ENCODE results near the gene RALA.

RALA gene, protein sequence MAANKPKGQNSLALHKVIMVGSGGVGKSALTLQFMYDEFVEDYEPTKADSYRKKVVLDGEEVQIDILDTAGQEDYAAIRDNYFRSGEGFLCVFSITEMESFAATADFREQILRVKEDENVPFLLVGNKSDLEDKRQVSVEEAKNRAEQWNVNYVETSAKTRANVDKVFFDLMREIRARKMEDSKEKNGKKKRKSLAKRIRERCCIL

DNA sequence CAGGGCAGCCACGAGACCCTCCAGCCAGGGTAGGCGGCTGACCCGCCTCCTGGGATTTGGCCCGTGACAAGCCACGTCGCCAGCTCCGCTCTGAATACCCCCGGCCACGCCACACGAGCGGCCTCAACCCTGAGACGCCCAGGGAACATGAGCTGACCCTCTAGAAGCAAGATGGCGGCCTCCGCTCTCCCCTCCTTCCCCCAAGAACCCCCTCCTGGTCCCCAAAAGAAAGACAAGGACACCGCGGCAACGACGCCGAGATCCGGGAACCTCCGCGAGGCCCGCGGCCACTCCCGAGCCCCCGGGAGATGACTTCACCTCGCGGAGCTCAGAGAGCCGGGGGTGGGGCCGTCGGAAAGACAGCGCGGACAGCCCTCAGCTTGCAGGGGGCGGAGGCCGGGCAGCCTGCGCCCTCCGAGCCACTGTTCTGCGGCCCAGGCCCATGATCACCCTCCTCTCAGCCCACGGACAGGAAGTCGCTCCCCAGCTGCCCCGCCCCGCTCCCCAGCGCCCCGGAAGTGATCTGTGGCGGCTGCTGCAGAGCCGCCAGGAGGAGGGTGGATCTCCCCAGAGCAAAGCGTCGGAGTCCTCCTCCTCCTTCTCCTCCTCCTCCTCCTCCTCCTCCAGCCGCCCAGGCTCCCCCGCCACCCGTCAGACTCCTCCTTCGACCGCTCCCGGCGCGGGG lies at the start of gene RALA:
TSS of gene RALA (plus strand) at position 526 of the 685 bp plus-strand sequence. CDS start 63,096 bp downstream, outside the sequence.
- H3K4me3 ChIP-seq, result peak within 1 kb of the TSS; percentile 98
- DNase-seq (ENCODE audit: low spot score), result peak; percentile 95
- H3K27ac ChIP-seq, result peak within 1 kb of the TSS; percentile 88 to 90
- TF ChIP-seq, protein P1, sequence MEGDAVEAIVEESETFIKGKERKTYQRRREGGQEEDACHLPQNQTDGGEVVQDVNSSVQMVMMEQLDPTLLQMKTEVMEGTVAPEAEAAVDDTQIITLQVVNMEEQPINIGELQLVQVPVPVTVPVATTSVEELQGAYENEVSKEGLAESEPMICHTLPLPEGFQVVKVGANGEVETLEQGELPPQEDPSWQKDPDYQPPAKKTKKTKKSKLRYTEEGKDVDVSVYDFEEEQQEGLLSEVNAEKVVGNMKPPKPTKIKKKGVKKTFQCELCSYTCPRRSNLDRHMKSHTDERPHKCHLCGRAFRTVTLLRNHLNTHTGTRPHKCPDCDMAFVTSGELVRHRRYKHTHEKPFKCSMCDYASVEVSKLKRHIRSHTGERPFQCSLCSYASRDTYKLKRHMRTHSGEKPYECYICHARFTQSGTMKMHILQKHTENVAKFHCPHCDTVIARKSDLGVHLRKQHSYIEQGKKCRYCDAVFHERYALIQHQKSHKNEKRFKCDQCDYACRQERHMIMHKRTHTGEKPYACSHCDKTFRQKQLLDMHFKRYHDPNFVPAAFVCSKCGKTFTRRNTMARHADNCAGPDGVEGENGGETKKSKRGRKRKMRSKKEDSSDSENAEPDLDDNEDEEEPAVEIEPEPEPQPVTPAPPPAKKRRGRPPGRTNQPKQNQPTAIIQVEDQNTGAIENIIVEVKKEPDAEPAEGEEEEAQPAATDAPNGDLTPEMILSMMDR (IDR thresholded peaks at IDR 0.05), result no peak

DNA sequence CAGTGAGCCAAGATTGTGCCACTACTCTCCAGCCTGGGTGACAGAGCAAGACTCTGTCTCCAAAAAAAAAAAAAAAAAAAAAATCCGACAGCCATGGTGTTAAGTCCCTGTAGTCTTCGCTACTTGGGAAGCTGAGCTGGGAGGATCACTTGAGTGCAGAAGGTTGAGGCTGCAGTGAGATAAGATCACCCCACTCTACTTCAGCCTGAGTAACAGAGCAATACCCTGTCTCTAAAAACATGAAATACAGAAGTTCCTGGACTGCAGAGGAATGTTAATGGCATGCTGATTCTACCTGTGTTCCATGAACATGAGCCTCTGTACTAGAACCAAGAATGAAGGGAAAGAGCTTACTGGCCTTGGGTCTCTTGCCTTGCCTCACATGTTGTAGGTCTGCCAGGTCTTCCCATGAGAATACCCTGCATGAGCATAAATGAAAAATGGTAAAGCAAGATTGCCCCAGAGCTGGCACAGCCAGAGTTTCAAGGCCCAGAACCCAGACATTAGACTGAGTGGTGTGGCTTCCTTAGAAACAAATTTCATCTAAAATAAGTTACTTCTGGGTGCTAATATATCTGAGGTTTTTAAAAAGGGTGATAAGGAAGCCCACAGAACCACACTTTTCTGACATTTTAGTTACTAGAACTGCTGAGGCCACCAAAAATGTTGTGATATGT lies 48.6 kb upstream of the RALA start:
- Histone ChIP-seq H3K27ac (no peak overlapping the region), H3K4me3 (no peak overlapping the region)
- no peak for DNase-seq (ENCODE audit: low spot score)
- TF ChIP-seq, protein P1 (IDR thresholded peaks at IDR 0.05), result no peak

DNA sequence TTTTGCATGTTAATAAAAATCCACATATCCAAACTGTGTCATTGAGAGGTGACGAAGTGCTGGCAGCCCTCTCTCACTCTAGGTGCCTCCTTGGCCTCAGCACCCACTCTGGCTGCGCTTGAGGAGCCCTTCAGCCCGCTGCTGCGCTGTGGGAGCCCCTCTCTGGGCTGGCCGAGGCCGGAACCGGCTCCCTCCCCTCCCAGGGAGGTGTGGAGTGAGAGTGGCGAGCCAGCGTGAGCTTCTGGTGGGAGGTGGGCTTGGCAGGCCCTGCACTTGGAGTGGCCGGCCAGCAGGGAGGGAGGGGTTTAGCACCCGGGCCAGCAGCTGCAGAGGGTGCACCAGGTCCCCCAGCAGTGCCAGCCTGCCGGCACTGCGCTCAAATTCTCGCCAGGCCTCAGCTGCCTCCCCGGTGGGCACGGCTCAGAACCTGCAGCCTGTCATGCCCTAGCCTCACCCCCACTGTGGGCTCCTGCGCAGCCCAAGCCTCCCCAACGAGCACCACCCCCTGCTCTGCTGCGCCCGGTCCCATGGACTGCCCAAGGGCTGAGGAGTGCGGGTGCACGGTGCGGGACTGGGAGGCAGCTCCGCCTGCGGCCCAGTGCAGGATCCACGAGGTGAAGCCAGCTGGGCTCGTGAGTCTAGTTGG lies 46.0 kb upstream of the RALA start:
- TF ChIP-seq, protein P1 (IDR thresholded peaks at IDR 0.05), result no peak
- Histone ChIP-seq H3K27ac (no peak overlapping the region), H3K4me3 (no peak overlapping the region)
- no peak for DNase-seq (ENCODE audit: low spot score)

DNA sequence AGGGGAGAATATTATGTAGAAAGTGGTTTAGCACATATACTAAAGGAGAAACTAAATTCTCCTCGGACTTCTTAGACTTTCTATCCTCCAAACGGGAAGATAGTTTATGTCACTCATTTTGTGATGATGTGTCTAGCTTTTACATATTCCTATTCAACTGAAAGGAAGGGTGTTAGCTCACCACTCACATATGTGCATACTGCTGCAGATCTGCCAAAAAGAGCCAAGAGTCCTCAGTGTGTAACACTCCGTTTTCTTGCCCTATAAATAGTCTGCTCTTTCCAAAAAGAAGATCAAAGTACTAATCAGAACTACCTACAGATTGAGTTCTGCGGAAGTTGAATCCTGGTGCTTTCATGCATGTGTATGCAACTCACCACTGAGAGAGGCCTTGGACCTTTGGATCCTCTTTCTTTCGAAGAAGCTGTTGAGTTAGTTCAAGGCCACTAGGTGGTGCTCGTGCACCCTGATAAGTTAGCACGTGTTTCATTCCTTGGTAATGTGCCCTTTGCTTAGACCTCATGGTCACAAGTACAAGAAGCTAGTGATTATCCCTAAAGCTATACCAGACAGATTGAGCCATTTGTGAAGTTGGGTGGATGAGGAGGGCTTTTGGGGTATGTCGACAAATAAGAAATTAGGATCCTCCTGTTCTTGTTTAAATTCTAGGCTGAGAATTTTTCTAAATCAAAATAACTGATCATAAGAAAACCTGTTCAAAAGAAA lies 43.1 kb upstream of the RALA start:
- Histone ChIP-seq H3K4me3 (no peak overlapping the region), H3K27ac (no peak overlapping the region)
- DNase-seq (ENCODE audit: low spot score), result no peak
- TF ChIP-seq, protein P1 (IDR thresholded peaks at IDR 0.05), result peak; percentile 51

DNA sequence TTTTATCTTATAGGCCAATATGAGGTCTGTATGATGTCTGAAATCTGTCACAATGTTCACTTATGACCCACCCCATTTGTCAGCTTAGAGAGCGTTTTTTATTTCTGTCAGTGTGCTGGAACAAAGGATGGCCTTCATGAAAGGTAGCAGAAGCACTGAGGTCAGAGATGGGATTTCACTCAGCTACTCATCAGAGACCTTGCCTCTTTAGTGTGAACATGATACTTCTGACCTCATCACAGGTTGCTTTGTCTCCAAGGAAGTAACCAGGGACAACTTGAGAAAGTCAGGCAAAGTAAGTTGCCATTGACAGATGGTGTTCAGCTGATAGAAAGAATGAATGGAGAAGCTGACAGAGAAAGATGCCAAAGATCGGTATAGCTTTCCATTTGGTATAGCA lies 40.8 kb upstream of the RALA start:
- Histone ChIP-seq H3K4me3 (no peak overlapping the region), H3K27ac (no peak overlapping the region)
- TF ChIP-seq, protein P1 (IDR thresholded peaks at IDR 0.05), result no peak
- no peak for DNase-seq (ENCODE audit: low spot score)

DNA sequence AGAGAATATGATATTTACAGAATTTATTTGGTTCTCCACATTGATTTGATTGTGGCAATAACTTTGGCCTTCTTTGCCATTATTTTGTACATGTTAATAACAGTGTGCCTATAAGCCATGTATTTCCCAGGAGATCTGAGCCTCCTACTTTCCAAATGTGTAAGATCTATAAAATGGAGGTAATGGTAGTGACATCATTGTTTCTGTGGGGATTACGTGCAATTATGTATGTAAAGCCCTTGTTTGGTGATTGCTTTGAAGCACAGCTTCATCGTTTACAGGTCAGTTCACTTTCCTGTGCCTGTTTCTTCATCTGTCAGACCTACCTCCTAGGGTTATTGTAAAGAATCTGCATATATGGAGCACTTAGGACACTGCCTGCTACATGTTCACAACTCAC lies 39.8 kb upstream of the RALA start:
- no peak for DNase-seq (ENCODE audit: low spot score)
- Histone ChIP-seq H3K27ac (no peak overlapping the region), H3K4me3 (no peak overlapping the region)
- TF ChIP-seq, protein P1 (IDR thresholded peaks at IDR 0.05), result no peak
